ENCODE measurements around the gene PILRA. TPM values are rescaled to one million over a fixed set of nuclear protein-coding genes. Genes with fewer than 3 reads are reported as not detected.
"Not testable (repeated sequence)": the region's sequence is repeated elsewhere in the genome, so short reads cannot be mapped to it uniquely, and the experiment has no call there.

Gene PILRA
- total RNA-seq, 1 experiment from 2014 or later = 3.2 TPM

DNA sequence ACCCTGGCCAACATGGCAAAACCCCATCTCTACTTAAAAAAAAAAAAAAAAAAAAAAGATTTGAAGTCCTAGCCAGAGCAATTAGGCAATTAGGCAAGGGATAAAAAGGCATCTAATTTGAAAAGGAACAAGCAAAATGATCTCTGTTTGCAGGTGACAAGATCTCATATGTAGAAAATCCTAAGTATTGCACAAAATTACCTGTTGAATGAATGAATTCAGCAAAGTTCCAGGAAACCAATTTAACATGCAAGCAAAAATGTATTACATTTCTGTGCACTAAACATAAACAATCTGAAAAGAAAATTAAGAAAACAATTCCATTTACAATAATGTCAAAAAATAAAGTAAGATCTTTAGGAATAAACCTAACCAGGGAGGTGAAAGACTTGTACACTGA, 10.2 kb upstream of the PILRA start:
- TF ChIP-seq, protein P1, sequence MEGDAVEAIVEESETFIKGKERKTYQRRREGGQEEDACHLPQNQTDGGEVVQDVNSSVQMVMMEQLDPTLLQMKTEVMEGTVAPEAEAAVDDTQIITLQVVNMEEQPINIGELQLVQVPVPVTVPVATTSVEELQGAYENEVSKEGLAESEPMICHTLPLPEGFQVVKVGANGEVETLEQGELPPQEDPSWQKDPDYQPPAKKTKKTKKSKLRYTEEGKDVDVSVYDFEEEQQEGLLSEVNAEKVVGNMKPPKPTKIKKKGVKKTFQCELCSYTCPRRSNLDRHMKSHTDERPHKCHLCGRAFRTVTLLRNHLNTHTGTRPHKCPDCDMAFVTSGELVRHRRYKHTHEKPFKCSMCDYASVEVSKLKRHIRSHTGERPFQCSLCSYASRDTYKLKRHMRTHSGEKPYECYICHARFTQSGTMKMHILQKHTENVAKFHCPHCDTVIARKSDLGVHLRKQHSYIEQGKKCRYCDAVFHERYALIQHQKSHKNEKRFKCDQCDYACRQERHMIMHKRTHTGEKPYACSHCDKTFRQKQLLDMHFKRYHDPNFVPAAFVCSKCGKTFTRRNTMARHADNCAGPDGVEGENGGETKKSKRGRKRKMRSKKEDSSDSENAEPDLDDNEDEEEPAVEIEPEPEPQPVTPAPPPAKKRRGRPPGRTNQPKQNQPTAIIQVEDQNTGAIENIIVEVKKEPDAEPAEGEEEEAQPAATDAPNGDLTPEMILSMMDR (conservative IDR thresholded peaks at IDR 0.05) = no peak
- Histone ChIP-seq H3K9me3 (ENCODE audit: control insufficient read depth, low read depth, low read length) (no peaks in the 10 kb centered on the region), H3K14ac (ENCODE audit: insufficient read depth, low read length) (no peak overlapping the region), H2BK15ac (ENCODE audit: low read depth, low read length) (no peak overlapping the region), H2BK20ac (ENCODE audit: low read depth, low read length, poor library complexity, severe bottlenecking) (no peak overlapping the region), H3K79me2 (ENCODE audit: insufficient read depth, low read length) (no peaks in the 10 kb centered on the region), H2BK12ac (ENCODE audit: insufficient read length, low read depth, low read length) (no peak overlapping the region), H3K79me1 (ENCODE audit: insufficient read depth, low read depth, low read length, poor library complexity, severe bottlenecking) (no peaks in the 10 kb centered on the region), H2BK5ac (ENCODE audit: insufficient read length, low read length) (no peak overlapping the region), H2AFZ (ENCODE audit: low read length) (no peak overlapping the region), H3K23ac (ENCODE audit: insufficient read length, low read depth, low read length) (no peak overlapping the region), H4K91ac (ENCODE audit: insufficient read length, low read depth, low read length) (no peak overlapping the region), H3K4me2 (ENCODE audit: insufficient read depth, insufficient read length, low read length) (no peak overlapping the region), H2BK120ac (ENCODE audit: low read depth, low read length, poor library complexity, severe bottlenecking) (no peak overlapping the region), H4K20me1 (ENCODE audit: control insufficient read depth, insufficient read depth, insufficient read length) (no peaks in the 10 kb centered on the region), H3K9ac (ENCODE audit: extremely low read depth, insufficient read length, low read length) (no peak overlapping the region), H4K8ac (replicated peaks; ENCODE audit: insufficient read length, low read depth, low read length) (no peak overlapping the region), H3K18ac (ENCODE audit: insufficient read length, low read depth, low read length) (no peak overlapping the region), H3K56ac (ENCODE audit: insufficient read length, low read depth, low read length) (no peak overlapping the region), H3T11ph (ENCODE audit: low read length) (no peak overlapping the region), H4K5ac (ENCODE audit: insufficient read length, low read depth, low read length) (no peak overlapping the region), H3K23me2 (ENCODE audit: insufficient read length, low read depth, low read length, poor library complexity, severe bottlenecking) (no peaks in the 10 kb centered on the region), H3K27me3 (ENCODE audit: insufficient read depth, low read length) (no peaks in the 10 kb centered on the region), H3K4ac (ENCODE audit: low read depth, low read length) (no peak overlapping the region), H2AK5ac (ENCODE audit: insufficient read length, low read length) (no peak overlapping the region), H3K4me1 (ENCODE audit: insufficient read depth, low read length) (no peaks in the 10 kb centered on the region), H3K27ac (ENCODE audit: insufficient read length, low read depth, low read length) (no peak overlapping the region)
- Mint-ChIP-seq H3K9me3 (no peaks in the 10 kb centered on the region; a peak in 1 of 5 replicates), H3K36me3 (ENCODE audit: insufficient read depth in 1 of 3, low read depth in 3 of 3) (peaks cover 51 to 90% (median 69%) of the 10 kb centered on the region in 3 experiments), H3K4me3 (no peak overlapping the region), H3K27me3 (ENCODE audit: low read depth) (no peaks in the 10 kb centered on the region; the same call in 1 of the 2 replicates), H3K4me1 (peaks cover 9 to 12% of the 10 kb centered on the region in 2 experiments), H3K27ac (no peak overlapping the region)
- no peak for DNase-seq

DNA sequence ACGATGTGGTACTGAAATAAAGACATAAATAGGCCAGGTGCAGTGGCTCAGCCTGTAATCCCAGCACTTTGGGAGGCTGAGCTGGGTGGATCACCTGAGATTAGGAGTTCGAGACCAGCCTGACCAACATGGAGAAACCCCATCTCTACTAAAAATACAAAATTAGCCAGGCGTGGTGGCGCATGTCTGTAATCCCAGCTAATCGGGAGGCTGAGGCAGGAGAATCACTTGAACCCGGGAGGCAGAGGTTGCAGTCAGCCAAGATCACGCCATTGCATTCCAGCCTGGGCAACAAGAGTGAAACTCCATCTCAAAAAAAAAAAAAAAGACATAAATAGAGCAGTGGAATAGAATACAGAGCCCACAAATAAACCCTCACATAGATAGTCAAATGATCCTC, 9.5 kb upstream of the PILRA start:
- WGBS (ENCODE audit: extremely low coverage, insufficient read length, low lambda C conversion rate) = no CpG with 5 or more reads among the region's 7 CpGs
- not testable (repeated sequence) for H3K4ac ChIP-seq (ENCODE audit: low read depth, low read length); H3K27me3 ChIP-seq (ENCODE audit: insufficient read depth, low read length); H3K79me1 ChIP-seq (ENCODE audit: insufficient read depth, low read depth, low read length, poor library complexity, severe bottlenecking); H2BK120ac ChIP-seq (ENCODE audit: low read depth, low read length, poor library complexity, severe bottlenecking); DNase-seq; H3K27me3 Mint-ChIP-seq (ENCODE audit: low read depth); H4K5ac ChIP-seq (ENCODE audit: insufficient read length, low read depth, low read length); H3K9me3 Mint-ChIP-seq; H3K27ac Mint-ChIP-seq; H2BK20ac ChIP-seq (ENCODE audit: low read depth, low read length, poor library complexity, severe bottlenecking); H3K23me2 ChIP-seq (ENCODE audit: insufficient read length, low read depth, low read length, poor library complexity, severe bottlenecking); H4K8ac ChIP-seq (replicated peaks; ENCODE audit: insufficient read length, low read depth, low read length); H2BK12ac ChIP-seq (ENCODE audit: insufficient read length, low read depth, low read length); H2AFZ ChIP-seq (ENCODE audit: low read length); H3T11ph ChIP-seq (ENCODE audit: low read length); H3K9me3 ChIP-seq (ENCODE audit: control insufficient read depth, low read depth, low read length); H2AK5ac ChIP-seq (ENCODE audit: insufficient read length, low read length); H3K79me2 ChIP-seq (ENCODE audit: insufficient read depth, low read length); H3K18ac ChIP-seq (ENCODE audit: insufficient read length, low read depth, low read length); H3K56ac ChIP-seq (ENCODE audit: insufficient read length, low read depth, low read length); H4K20me1 ChIP-seq (ENCODE audit: control insufficient read depth, insufficient read depth, insufficient read length); H2BK15ac ChIP-seq (ENCODE audit: low read depth, low read length); H3K4me3 Mint-ChIP-seq; H3K9ac ChIP-seq (ENCODE audit: extremely low read depth, insufficient read length, low read length); H3K4me2 ChIP-seq (ENCODE audit: insufficient read depth, insufficient read length, low read length); H3K14ac ChIP-seq (ENCODE audit: insufficient read depth, low read length); H4K91ac ChIP-seq (ENCODE audit: insufficient read length, low read depth, low read length); H2BK5ac ChIP-seq (ENCODE audit: insufficient read length, low read length); H3K27ac ChIP-seq (ENCODE audit: insufficient read length, low read depth, low read length); H3K23ac ChIP-seq (ENCODE audit: insufficient read length, low read depth, low read length); H3K4me1 ChIP-seq (ENCODE audit: insufficient read depth, low read length)
- Mint-ChIP-seq H3K4me1 (peaks cover 11 to 17% of the 10 kb centered on the region in 2 experiments), H3K36me3 (ENCODE audit: insufficient read depth in 1 of 3, low read depth in 3 of 3) (peaks cover 48 to 83% (median 62%) of the 10 kb centered on the region in 3 experiments)

All from H9 (cell line).